Endometrial microvascular endothelial cells (primary cell): ENCODE results near the gene ALDH3A1. TPM values are rescaled to one million over a fixed set of nuclear protein-coding genes. Genes with fewer than 3 reads are reported as not detected.
"Not testable (repeated sequence)": the region's sequence is repeated elsewhere in the genome, so short reads cannot be mapped to it uniquely, and the experiment has no call there.

Experiments used
- in situ Hi-C: cut with HindIII; loops from 2 replicates; pipeline ENCODE4 v1.10.0; 2017; ENCODE audit warnings: low sequenced_read_pairs, low pct_unique_long_range_greater_than_20kb; ENCODE audit errors: inconsistent ontology term
- total RNA-seq: library from RNA; depleted of rRNA; stranded (reverse); fragments of >200 nt; gene quantifications from one replicate; pipeline ENCODE4 v1.2.3, GENCODE V29; 2015; ENCODE audit errors: inconsistent ontology term

ALDH3A1 gene
- total RNA-seq: 1.8 TPM

- in situ Hi-C loops: no loop called here
Observed at GRCh38 chr17:19747829-19748806, at the start of gene ALDH3A1. Gene ALDH3A1, minus strand, starts transcription at chr17:19748298. Its CDS starts 3,169 bp downstream, at chr17:19745129.

- in situ Hi-C loops: no loop called here
Observed at GRCh38 chr17:19796457-19796856, 48.4 kb upstream of the ALDH3A1 start.

- in situ Hi-C loops: no loop called here
Observed at GRCh38 chr17:19791918-19792550, 43.9 kb upstream of the ALDH3A1 start.

GRCh38 chr17:19787733-19788357 is 39.7 kb upstream of the ALDH3A1 start:
- in situ Hi-C loops: no loop called here

GRCh38 chr17:19785854-19786253 is 37.8 kb upstream of the ALDH3A1 start:
- in situ Hi-C loops: no loop called here

GRCh38 chr17:19781488-19782458 is 33.7 kb upstream of the ALDH3A1 start:
- in situ Hi-C loops: no loop called here

- in situ Hi-C loops: no loop called here
Observed at GRCh38 chr17:19780846-19781245, 32.7 kb upstream of the ALDH3A1 start.

GRCh38 chr17:19773534-19773933 is 25.4 kb upstream of the ALDH3A1 start:
- in situ Hi-C loops: no loop called here

GRCh38 chr17:19771971-19772630 is 24.0 kb upstream of the ALDH3A1 start:
- in situ Hi-C loops: no loop called here

GRCh38 chr17:19770985-19771735 is 23.1 kb upstream of the ALDH3A1 start:
- in situ Hi-C loops: no loop called here

GRCh38 chr17:19769946-19770652 is 22.0 kb upstream of the ALDH3A1 start:
- in situ Hi-C loops: no loop called here

GRCh38 chr17:19768046-19768782 is 20.1 kb upstream of the ALDH3A1 start:
- in situ Hi-C loops: no loop called here

- in situ Hi-C loops: no loop called here
Observed at GRCh38 chr17:19766421-19767270, 18.5 kb upstream of the ALDH3A1 start.

- in situ Hi-C loops: no loop called here
Observed at GRCh38 chr17:19766016-19766415, 17.9 kb upstream of the ALDH3A1 start.

- in situ Hi-C loops: not testable (repeated sequence)
Observed at GRCh38 chr17:19763991-19764390, 15.9 kb upstream of the ALDH3A1 start.
